ENCODE data around the gene RPS19BP1. TPM values are rescaled to one million over a fixed set of nuclear protein-coding genes. Genes with fewer than 3 reads are reported as not detected.

The RPS19BP1 gene
- total and polyA plus RNA-seq, 3 donors from 2014 or later, result 97.7 to 158 (median 156) TPM

GRCh38 chr22:39577900-39578299 is 45.4 kb upstream of the RPS19BP1 start:
- Histone ChIP-seq H3K4me3 (no peak overlapping the region), H3K27me3 (no peaks in the 10 kb centered on the region), H3K27ac (no peak overlapping the region), H3K9me3 (no peaks in the 10 kb centered on the region), H3K4me1 (no peaks in the 10 kb centered on the region), H3K36me3 (ENCODE audit: low read depth, missing control alignments) (no peaks in the 10 kb centered on the region)
- TF ChIP-seq CTCF (IDR thresholded peaks at IDR 0.05) (no peak), POLR2A (IDR thresholded peaks at IDR 0.05) (no peak)
- intact Hi-C loops (cut with DNase I; ENCODE audit: low total_unique reads), result no loop called here
- 93% methylated on average over 7 of the region's 7 CpGs for WGBS, 2 donors
- DNase-seq, result no peak

- H3K4me1 ChIP-seq, result no peaks in the 10 kb centered on the region
- H3K36me3 ChIP-seq (ENCODE audit: low read depth, missing control alignments), result no peaks in the 10 kb centered on the region
- H3K27ac ChIP-seq, result no peak overlapping the region
- no peak for DNase-seq
- TF ChIP-seq CTCF (IDR thresholded peaks at IDR 0.05) (no peak), POLR2A (IDR thresholded peaks at IDR 0.05) (no peak)
- no peaks in the 10 kb centered on the region for H3K9me3 ChIP-seq
- 93 to 95% methylated on average over 11 to 21 of the region's 21 CpGs for WGBS, 2 donors
- H3K27me3 ChIP-seq, result no peaks in the 10 kb centered on the region
- no peak overlapping the region for H3K4me3 ChIP-seq
- intact Hi-C loops (cut with DNase I; ENCODE audit: low total_unique reads), result no loop called here
Measured at GRCh38 chr22:39577366-39577765, 44.8 kb upstream of the RPS19BP1 start.

- Histone ChIP-seq H3K27me3 (no peaks in the 10 kb centered on the region), H3K27ac (no peak overlapping the region), H3K4me3 (no peak overlapping the region), H3K4me1 (no peaks in the 10 kb centered on the region), H3K36me3 (ENCODE audit: low read depth, missing control alignments) (no peaks in the 10 kb centered on the region), H3K9me3 (no peaks in the 10 kb centered on the region)
- intact Hi-C loops (cut with DNase I; ENCODE audit: low total_unique reads), result no loop called here
- TF ChIP-seq CTCF (IDR thresholded peaks at IDR 0.05) (no peak), POLR2A (IDR thresholded peaks at IDR 0.05) (no peak)
- DNase-seq, result no peak
- 97 to 100% methylated on average over 4 of the region's 4 CpGs for WGBS, 2 donors
Measured at GRCh38 chr22:39576027-39576426, 43.5 kb upstream of the RPS19BP1 start.

- TF ChIP-seq CTCF (IDR thresholded peaks at IDR 0.05) (no peak), POLR2A (IDR thresholded peaks at IDR 0.05) (no peak)
- WGBS, 2 donors, result 93 to 100% methylated on average over 2 of the region's 2 CpGs
- H3K36me3 ChIP-seq (ENCODE audit: low read depth, missing control alignments), result no peaks in the 10 kb centered on the region
- H3K27me3 ChIP-seq, result no peaks in the 10 kb centered on the region
- no peak for DNase-seq
- no peaks in the 10 kb centered on the region for H3K4me1 ChIP-seq
- intact Hi-C loops (cut with DNase I; ENCODE audit: low total_unique reads), result no loop called here
- H3K27ac ChIP-seq, result no peak overlapping the region
- H3K9me3 ChIP-seq, result no peaks in the 10 kb centered on the region
- H3K4me3 ChIP-seq, result no peak overlapping the region
Measured at GRCh38 chr22:39575552-39575825, 42.9 kb upstream of the RPS19BP1 start.

GRCh38 chr22:39574779-39575551 is 42.4 kb upstream of the RPS19BP1 start:
- no peaks in the 10 kb centered on the region for H3K27me3 ChIP-seq
- no peaks in the 10 kb centered on the region for H3K36me3 ChIP-seq (ENCODE audit: low read depth, missing control alignments)
- no peaks in the 10 kb centered on the region for H3K9me3 ChIP-seq
- no peak for TF ChIP-seq CTCF (IDR thresholded peaks at IDR 0.05)
- TF ChIP-seq POLR2A (IDR thresholded peaks at IDR 0.05), result no peak
- intact Hi-C loops (cut with DNase I; ENCODE audit: low total_unique reads), result no loop called here
- H3K4me1 ChIP-seq, result no peaks in the 10 kb centered on the region
- H3K27ac ChIP-seq, result no peak overlapping the region
- no peak overlapping the region for H3K4me3 ChIP-seq
- DNase-seq, result no peak
- 93% methylated on average over 13 to 14 of the region's 14 CpGs for WGBS, 2 donors
